GM12873 (cell line): Measurements from ENCODE around the gene RXFP2.

Source experiments
- TF ChIP-seq, protein P1 (sequence below): IDR thresholded peaks from 2 replicates; pipeline ENCODE4 v1.5.1; 2012; ENCODE audit warnings: low read depth, mild to moderate bottlenecking, moderate library complexity, low read length, control low read depth; ENCODE audit not compliant: insufficient read depth; ENCODE audit errors: missing control alignments

RXFP2 gene

DNA sequence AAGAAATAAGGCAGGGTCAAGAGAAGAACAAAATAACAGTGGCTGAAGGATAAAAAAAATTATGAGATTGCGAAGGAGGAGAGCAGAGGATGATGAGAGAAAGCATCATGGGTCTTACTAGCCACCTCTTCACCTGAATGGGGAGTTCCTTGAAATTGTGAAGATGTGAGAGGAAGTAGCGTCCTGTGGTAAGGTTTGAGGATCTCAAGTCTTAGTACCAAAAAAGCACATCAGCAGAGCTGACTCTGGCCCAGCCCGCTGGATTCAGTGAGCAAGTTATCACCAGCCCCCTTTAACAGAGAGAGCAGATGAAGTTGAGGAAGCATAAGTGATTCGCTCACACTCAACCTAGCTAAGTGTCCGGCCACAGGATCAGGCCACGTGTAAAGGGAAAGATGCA is 61.8 kb downstream of the RXFP2 start:
- TF ChIP-seq, protein P1, sequence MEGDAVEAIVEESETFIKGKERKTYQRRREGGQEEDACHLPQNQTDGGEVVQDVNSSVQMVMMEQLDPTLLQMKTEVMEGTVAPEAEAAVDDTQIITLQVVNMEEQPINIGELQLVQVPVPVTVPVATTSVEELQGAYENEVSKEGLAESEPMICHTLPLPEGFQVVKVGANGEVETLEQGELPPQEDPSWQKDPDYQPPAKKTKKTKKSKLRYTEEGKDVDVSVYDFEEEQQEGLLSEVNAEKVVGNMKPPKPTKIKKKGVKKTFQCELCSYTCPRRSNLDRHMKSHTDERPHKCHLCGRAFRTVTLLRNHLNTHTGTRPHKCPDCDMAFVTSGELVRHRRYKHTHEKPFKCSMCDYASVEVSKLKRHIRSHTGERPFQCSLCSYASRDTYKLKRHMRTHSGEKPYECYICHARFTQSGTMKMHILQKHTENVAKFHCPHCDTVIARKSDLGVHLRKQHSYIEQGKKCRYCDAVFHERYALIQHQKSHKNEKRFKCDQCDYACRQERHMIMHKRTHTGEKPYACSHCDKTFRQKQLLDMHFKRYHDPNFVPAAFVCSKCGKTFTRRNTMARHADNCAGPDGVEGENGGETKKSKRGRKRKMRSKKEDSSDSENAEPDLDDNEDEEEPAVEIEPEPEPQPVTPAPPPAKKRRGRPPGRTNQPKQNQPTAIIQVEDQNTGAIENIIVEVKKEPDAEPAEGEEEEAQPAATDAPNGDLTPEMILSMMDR, result no peak

DNA sequence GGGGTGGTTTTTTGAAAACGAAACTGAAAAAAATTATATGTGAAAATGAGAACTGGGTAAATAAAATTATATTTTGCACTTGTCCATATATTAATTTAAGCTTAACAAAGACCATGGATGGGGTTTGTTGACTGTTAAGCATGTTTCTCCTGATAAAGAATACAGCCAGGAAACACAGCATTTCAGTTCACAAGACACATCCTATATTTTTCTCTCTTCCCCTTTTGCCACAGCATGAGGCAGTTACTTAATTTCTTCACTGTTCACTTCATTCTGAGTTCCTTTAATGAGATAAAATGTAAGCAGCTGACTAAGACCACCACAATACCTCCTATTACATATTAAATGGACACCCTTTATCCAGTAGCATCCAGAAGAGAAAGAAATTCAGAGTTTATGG is 64.0 kb downstream of the RXFP2 start:
- TF ChIP-seq, protein P1, result no peak

DNA sequence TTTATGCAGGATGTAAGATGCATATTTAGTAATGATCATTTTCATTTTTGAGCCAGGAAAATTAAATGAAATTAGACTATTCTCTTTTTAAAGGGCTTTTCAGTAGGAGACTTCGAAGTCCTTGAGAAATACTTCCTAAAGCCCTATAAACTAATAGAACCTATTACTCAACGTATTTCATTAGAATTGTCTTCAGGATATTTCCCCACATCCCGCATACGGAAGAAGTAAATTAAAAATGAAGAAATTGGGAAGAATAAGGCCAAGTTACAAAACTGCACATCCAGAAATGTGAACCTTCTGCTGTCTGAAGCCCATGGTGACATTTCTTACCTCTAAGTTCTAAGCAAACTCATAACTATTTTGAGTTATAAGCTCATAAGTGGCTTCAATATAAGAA is 66.5 kb downstream of the RXFP2 start:
- TF ChIP-seq, protein P1, result no peak

DNA sequence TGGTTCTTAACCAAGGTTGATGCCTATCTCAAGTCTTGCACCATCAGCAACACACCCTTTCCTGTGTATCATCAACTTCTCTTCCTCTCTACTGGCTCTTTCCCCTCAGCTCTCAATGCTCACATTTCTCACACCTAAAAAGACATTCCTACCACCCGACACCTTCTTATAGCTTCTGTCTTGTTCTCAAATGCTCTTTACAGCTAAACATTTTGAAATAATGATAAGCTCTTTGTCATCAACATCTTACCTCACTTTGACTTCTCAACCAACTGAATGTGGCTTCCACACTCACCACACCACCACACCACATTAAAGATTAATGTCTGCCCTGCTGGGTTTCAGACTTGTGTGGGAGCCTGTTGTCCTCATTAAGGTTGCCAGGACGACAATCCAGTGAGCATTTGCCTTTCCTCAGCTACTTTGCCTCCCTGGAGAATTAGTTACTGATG is 67.8 kb downstream of the RXFP2 start:
- TF ChIP-seq, protein P1, result no peak

DNA sequence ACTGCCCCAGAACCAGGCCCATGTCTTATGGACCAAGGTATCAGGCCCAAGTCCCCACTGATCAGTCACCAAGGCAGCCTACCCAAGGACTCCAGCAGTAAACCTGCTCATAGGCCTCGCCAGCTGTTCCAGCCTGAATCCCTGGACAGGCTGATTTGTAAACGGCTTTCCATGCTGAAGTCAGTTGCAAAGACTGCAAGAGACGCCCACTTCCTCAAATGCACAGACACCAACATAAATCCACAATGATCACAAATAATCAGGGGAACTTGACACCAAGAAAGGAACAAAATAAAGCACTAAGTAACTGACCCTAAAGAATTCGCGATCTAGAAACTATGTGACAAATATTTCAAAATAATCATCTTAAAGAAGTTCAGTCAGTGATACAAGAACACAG is 75.2 kb downstream of the RXFP2 start:
- TF ChIP-seq, protein P1, result no peak

DNA sequence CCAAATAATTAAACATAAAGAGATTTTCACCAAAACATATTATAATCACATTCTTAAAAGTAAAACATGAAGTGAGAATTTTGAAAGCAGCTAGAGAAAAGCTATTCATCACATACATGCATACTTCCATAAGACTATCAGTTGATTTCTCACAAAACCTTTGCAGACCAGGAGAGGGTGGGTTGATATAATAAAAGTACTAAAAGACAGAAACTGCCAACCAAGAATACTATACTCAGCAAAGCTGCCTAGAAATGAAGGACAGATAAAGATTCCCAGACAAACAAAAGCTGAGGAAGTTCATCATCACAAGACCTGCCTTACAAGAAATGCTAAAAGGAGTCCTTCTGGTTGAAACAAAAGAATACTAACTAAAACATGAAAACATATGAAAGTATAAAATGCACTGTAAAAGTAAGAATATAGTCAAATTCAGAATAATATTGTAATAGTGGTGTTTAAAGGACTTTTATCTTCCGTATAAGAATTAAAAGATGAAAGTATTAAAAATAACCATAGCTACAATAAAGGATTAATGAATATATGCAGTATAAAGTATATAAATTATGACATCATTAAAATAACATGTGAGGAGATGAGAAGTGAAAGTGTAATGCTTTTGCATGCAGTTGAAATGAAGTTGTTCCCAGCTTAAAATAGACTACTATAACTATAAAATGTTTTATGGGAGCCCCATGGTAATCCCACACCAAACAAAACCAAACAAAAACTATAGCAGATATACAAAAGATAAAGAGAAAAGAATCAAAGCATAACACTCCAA is 76.2 kb downstream of the RXFP2 start:
- TF ChIP-seq, protein P1, result no peak

DNA sequence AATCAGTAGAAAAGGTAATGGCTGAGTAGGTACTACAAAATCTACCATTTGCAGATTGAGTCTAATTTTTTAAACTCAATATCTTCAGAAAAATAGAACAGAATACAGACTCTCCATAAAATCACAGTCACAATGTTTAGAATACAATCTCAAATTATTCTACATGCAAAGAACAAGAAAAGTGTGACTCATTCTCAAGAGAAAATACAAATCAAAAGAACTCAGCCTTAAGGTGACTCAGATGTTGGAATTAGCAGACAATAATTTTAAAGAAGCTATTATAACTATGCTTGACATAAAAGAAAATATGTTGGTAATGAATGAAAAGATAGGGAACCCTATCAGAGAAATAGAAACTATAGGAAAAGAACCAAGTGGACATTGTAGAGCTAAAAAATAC is 78.9 kb downstream of the RXFP2 start:
- TF ChIP-seq, protein P1, result no peak
